ENCODE measurements around the gene ARAP1.
A peak's percentile ranks its signal among the peaks of the same experiment; 100 is the strongest.

The ARAP1 gene

DNA sequence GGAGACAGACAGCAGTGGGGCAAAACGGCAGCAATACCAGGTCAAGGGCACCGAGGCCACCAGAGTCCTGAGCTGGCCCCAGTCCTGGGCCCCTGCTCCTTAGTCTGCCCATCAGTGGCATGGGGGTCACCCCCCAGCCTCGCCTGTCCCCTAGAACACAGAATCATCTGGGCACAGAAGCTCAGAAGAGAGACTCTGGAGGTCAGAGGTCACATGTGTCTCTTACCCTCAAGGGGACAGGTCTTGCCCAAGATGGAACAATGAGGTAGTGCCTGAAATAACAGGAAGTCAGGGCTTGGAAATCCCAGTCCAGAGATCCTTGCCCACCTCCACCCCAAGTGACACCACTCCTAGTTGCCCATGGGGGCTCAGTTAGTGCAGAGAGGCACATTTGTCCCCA lies 98.6 kb downstream of the ARAP1 start:
- no peak for DNase-seq

DNA sequence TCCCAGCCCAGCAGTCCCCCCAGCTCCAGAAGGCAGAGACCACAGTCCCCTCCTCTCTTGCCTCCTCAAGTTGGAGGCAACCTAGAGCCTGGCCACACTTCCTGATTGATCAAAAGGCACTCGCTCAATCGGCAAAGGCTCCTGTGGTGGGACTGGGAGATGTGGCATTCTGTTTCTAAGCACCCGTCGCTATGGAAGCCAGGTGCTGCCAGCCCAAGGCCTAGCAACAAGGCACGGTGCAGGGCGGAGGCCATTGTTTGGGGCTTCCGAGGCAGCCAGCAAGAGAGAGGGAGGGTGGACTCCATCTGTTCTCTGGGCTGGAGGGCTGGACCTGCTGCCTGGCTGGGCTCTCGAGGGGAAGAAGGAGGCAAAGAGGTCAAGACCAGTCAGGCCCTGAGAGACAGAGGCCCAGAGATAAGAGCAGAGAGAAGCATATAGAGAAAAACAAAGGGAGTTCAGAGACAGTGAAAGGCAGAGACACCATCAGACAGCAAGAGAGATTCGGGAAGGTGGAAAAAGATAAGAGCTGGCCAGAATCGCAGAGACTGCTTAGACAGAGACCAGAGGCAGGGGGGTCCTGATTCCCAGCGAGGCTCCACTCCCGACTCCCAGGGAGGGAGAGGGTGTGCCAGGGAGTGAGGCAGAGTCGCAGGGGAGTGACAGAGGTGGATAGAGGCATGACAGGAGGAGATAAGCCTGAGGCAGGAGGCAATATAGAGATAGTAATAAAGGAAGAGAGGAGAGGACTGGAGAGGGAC lies 99.2 kb downstream of the ARAP1 start:
- DNase-seq = no peak

DNA sequence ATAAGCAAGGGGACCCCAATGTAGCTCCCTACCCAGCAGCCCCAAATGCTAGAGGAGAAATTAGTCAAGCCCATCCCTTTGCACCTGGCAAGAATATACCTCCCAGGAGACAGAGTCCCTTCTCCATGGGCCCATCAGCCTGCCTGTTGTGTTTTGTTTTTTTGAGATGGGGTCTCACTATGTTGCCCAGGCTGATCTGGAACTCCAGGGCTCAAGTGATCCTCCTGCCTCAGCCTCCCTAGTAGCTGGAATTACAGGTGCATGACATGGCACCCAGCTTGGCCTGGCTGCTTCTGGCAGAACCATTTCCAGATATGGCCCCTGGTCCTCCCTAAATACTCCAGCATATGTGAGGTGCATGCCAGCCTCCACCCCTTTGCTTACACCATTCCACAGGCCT lies 100.1 kb downstream of the ARAP1 start:
- no peak for DNase-seq

DNA sequence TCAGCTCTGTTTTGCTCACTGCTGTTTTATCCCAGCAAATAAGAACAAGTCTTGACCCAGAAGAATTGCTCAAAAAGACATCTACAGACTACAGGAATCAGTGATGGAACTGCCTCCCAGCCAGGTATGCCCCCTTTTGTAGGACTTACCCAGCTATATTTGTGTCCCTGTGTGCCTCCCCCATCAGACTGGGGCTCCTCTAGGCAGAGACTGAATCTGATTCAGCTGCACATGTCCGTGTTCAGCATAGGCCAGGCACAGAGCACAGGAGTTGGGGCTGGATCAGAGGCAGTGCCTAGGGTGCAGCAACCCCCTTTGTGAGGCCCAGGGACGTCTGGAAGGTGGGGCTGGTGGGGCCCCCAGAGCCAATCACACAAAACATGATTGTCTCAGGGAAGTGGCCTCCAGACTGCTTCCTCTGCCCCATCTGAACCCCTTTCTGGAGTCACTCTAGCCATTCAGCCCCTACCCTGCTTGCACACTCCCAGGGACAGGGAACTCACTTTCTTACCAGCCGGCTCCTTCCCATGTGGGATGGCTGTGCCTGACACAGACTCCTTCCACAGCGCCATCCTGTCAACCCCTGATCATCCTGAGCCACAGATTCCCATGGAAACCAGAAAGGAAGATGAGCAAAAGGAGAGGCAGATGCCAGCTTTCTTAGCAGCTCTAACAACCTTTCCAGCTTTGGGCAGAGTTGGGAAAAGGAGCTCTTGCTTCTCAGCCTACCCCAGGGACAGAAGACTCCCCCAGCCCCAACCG lies 102.8 kb downstream of the ARAP1 start:
- DNase-seq = no peak

DNA sequence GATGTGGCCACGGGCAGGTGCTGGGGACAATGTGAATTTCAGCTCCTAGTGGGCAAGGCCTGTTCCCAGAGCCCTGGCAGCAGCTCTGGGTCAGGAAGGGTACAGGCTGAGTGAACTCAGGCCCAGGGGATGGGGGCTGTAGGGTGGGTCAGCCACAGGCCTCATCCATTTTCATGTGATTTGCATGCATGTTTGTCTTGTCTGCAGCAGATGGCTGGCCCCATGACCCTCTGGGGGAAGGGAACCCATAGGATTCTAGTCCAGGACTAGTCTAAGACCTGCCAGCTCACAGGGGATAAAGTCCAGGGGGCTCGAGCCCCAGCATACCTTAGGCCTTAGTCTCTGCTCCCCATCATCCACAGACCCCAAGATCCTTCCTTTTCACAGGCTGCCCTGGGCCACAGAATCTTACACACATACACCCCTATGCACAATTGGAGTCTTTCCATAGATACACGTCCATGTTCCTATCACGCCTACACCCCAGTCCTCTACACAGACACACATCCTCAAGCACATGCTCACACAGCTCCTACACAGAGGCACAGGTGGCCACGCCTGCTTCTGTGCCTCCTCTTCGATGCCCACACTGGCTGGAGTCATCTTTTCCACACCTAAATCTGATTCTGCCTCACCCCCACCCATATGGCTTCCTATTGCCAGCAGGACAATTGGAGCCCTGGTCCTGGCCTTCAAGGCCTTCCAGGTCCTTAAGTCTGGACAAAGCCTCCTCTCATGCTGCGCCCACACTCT lies 103.6 kb downstream of the ARAP1 start:
- no peak for DNase-seq

DNA sequence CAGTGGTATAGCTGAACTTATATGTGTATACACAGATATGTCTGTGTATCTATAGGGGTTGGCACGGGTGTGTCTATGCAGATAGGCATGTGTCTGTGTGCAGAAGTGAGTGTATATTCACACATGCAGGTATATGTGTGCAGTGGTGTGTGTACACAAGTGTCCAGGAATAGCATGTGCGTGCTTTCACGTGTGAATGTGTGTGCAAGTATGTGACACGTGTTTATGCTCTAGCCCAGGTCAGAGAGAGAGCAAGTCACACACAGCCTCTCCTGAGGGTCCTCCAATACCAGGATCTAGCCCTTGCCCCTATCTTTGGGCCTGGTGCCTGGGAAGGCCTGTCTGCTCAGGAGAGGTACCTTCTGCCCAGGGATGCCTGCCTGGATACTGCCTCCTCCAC lies 104.3 kb downstream of the ARAP1 start:
- no peak for DNase-seq

DNA sequence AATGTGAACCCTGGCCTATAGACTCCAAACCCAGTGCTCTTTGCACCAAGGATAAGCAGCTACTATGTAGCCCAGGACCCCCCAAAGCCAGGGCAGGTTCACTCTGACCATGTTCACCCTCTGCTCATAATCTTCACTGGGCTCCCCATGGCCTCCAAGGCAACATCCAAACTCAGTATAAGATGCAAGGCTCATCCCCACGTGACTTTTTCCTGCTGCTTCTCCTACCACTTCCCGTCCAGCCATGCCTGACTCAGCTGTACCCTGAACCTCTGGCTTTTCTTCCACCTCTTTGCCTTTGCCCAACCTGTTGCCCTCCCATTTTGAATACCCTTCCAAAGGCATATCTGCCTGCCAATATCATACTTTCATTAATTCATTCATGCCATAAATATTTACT lies 105.7 kb downstream of the ARAP1 start:
- DNase-seq = no peak

DNA sequence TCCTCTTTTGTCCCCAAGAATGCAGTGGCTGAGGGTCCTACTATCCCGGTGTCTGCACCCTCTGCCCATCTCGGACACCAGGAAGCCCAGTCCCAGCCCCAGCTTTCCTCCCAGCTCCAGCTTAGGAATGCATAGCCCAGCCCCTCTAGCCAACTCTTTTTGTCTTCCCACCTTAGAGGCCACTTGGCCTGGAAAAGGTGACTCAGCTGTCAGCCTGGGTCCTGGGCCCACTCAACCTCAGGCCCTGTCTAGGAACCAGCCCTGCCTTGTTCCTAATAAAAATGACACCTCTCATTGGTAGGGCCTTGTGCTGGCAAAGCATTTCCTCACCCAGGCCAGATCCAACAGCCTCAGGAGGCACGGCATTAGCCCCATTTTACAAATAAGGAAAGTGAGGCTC lies 106.2 kb downstream of the ARAP1 start:
- DNase-seq = no peak

DNA sequence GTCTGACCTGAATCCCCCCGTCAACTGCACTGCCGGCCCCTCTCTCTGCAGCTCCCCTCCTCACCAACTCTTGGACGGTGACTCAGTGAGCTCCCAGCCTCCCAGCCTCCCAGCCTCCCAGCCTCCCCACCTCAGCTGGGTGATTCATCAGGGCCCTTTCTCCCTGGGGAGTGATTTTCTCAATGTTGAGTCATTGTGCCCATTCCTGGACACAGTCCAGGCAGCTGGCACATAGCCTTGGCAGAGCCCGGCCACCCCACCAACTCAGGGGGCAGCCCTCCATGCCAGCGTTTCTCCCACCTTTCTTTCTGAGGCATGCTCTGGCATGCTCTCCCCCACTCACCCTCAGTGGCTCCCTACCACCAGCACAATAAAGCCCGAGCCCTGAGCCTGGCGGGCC lies 108.7 kb downstream of the ARAP1 start:
- DNase-seq = peak; percentile 77 to 82

DNA sequence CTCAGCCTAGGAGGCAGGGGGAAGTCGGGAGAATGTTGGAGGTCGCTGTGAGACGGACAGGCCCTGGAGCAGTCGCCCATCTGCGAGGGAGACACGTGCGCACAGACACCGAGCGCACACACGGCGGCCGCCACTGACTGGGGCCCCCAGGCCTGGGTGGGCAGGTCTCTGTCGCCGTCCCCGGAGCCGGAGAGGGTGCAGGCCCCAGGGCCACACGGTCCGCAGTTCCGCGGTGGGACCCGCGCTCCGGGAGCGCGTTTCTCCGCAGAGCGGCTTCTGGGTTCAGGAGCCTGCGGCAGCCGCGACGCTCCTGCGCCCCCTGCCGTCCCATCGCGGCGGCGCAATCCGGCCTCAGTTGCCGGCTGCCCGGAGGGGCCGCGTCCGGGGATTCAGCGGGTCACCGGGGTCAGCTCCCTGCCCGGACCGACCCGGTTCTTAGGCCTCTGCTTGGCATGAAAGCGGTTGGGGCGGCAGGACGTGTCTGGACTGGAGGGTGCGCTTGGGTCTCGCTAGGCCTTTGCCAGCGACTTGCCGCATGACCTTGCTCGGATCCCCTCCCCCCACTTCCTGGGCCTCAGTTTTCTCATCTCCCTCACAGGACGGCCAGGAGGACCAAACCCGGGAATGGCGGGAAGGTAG lies 109.2 kb downstream of the ARAP1 start:
- DNase-seq = peak in 1 of 2 experiments; percentile 72

DNA sequence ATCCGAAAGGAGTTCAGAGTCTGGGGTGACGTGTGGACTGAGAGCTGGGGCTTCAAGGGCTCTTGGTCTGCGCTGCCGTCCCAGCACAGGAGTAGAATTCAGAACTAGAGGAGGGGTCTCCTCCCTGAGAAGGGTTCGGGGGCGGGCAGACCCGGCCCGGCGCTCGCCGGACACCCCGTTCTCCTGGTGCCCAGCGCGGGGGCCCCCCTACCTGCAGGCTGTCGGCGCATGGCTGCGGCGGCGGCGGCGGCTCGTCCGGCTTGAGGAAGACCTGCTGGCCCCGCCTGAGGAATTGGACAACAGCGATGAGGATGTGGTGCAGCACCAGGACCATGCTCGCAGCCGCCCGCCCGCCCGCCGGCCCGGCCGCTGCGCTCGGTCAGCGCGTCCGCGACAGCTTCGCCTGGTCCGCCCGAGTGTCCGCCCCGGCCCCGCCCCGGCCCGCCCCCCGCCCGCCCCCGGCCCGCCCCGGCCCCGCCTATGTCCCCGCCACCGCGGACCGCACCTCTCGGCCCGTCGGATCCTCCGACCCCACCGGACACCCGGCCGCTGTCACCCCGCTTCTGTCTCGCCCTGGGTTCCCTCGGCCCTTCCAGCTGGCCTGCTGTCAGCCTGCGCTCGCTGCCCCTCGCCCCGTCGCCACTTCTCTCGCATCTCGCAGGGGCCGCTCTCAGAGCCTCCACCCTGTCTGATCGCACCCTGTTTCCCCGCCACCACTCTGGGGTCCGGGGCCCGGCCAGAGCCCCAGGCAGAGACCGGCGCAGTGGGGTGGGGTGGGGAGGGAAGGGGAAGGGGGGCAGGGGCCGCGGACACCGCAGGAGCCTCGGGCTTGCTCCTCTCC lies 109.9 kb downstream of the ARAP1 start:
- DNase-seq = peak in 1 of 2 experiments; percentile 58

DNA sequence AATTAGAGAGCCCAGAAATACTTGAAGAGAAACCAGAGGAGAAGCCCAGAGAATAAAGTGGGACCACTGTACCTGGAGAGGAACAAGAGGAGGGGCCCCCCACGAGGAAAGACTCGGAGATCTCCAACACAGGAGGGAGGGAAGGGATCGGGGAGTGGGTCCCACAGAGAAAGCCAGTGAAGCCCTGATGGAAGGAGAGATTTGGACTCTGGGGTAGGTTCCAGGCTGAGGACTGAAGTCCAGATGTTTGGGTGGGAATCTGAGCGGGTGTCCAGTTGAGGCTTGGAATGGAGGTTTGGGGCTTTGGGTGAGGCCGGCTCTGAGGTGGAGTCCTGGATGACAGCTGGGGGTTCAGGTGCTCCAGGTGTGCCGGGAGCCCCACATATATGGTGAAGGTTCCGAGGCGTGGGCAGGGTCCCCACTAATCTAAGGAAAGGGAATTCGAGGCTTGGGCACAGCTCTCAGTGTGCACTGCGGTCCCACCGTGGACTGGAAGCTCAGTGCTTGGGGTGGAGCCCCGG lies 110.6 kb downstream of the ARAP1 start:
- no peak for DNase-seq

DNA sequence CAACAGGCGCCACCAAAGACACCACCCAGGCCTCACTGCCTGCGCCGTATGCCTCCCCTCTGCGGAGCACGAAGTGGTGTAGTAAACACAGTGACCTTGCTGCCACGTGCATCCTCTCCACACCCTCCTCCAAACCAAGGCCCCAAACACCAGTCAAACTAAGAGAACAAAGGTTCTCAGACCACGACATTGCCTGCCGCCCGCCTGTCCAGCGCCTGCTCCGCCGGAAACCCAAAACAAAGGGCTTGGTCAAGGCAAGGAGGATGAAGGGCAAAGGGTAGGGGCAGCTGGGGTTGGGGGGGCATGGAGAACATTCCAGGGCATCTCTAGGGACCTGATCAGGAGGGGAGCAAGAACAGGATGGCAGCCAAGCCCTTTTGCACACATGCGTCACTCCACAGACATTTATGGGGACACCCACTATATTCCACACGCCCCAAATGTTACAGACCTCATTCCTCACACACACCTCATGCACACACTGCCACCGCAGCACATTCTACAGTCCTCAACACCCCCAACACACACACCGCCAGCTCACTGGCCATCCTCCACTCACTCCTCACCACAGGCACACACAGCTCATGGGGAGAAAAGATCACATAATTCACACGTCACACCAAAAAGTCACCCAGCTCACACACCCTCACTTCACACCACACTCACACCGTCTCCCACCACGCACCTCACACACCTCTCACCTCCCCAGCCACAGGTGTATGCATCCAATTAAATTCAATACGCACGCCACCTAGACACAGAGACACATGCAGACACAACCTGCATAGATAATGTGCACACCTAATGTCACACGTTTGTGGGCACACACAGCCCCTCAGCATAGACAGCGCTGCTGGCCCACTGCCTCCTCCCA lies 112.5 kb downstream of the ARAP1 start:
- no peak for DNase-seq

DNA sequence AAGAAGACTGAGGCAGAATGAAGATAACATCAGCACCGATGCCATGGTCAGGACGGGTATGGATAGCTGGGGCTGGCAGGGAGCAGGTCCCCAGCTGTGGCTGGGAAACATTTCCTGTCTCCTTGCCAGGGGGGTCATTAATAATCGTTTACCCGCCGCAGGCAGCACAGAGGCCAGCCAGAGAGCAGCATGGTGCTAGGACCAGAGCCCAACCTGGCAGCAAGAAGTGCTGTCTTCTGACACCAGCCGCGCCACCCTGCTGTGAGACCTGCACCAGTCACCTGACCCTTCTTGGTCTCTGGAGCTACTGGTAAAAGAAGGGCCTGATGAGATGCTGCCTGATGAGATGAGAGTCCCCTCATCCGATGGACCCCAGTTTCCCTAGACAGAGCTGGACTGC lies 114.3 kb downstream of the ARAP1 start:
- DNase-seq = no peak

DNA sequence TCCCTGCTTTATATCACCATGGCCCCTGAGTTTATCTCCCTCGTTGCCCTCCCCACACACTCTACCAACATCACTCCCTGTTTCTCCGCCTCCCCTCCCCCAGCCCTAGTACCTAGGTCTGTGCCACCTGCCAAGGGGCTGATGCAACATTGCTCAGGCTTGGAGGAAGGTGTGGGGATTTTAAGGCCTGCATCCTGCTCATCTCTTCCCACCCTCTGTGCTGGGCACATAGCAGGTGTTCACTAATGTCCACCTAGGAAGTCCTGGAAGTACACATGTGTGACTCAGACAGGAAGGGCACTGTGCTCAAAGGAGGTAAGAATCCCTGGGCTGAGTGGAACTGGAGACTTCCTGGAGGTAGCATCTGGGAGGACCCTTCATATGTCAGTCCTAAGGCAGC lies 115.0 kb downstream of the ARAP1 start:
- peak in 1 of 2 experiments; percentile 15 for DNase-seq

DNA sequence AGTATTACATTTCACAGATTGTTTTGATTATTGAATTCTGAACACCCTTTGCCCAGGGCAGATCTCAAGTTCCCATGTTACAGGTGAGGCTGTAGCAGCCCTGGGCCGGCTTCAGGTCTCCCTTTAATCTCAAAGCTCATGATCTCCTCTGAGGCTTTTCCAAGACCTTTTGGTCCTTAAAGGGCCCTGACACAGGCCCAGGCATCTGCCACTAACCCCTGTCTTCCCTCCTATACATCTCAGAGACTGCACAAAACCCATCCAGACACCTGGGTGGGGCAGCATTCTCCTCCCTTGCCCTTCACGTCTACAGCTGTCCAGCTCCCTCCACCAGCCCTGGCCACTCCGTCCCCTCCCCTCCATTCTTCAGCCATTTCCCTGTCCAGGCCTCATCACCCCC lies 115.8 kb downstream of the ARAP1 start:
- no peak for DNase-seq

DNA sequence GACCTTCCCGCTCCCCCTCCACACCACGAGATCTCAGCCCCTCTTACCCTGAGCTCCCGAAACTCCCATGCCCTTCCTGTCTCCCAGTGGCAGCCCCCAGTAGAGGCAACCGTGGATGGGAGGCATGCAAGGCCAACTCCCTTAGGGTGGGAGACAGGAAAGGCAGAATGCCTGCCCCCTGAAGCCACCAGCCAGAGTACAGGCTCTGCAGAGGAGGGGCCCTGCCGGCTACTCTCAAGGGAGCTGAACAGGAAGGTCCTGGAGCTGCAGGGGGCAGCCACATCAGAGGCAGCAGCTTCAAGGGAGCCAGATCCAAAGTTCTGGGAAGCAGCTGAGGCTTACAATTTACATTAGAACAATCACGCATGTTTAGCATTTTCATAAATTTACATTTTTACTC lies 116.3 kb downstream of the ARAP1 start:
- no peak for DNase-seq

DNA sequence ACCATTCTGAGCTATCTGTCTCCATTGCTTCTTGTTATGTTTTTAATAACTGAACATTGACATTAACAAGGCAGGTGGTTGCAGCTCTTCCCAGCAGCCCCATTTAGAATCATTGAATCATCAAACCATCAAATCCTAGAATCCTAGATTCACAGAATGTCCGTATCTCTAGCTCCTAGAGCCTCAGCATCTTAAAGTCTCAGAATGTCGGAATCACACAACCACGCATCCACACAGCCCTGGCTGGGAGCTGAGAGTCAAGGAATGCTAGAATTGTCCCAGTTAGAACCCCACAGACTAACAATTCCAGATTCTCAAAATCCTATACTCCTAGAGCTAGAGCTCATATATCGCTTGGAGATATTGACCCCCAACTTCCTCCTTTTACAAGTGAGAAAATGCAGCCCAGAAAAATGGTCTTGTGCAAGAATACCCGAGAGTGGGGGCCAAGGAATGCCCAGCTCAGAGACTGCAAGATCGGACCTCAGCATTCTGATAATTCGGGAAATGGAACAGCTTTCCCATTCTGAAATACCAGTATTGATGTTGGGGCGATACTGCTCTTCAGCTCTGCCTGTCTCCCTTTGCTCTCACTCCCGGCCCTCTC lies 116.8 kb downstream of the ARAP1 start:
- no peak for DNase-seq

Measured in SW 1271 (cell line).